ENCODE results near the gene PDE10A.

Gene PDE10A

GRCh38 chr6:165653607-165654006 is 9.4 kb downstream of the PDE10A start:
- H2AFZ ChIP-seq (ENCODE audit: low read length, unreplicated experiment): no peak overlapping the region
- no peaks in the 10 kb centered on the region for H3K36me3 ChIP-seq (ENCODE audit: insufficient read depth, low read length)
- no peaks in the 10 kb centered on the region for H3K4me1 ChIP-seq (ENCODE audit: control insufficient read depth, insufficient read depth, low read length, unreplicated experiment)
- no peaks in the 10 kb centered on the region for H3K79me2 ChIP-seq (ENCODE audit: control insufficient read depth, insufficient read depth, low read length, unreplicated experiment)
- peaks cover 10% of the 10 kb centered on the region; the same call in 1 of the 2 replicates for H3K27me3 ChIP-seq (ENCODE audit: insufficient read depth, low read length)
- H3K27ac ChIP-seq (ENCODE audit: low read depth, low read length): no peak overlapping the region
- H3K4me3 ChIP-seq (ENCODE audit: low read depth, low read length): no peak overlapping the region

DNA sequence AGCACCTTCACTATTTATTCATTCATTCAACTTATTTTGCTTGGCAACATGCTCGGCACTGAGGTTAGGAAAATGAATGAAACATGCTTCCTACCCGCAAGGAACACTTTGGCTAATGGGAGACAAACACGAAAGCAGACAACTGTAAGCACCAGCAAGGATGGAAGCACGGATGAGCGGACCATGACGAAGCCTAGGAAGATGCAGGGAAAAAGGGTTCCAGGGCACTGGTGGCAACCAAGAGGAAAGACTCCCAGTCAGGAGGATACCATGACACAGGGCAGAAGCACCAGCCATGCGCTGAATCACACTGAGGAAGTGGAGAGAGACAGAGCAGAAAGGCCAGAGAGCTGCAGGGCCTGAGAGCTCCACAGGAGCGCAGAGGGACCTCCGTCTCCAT is 9.8 kb downstream of the PDE10A start:
- Histone ChIP-seq H3K4me3 (ENCODE audit: low read depth, low read length) (no peak overlapping the region), H2AFZ (ENCODE audit: low read length, unreplicated experiment) (no peak overlapping the region), H3K27ac (ENCODE audit: low read depth, low read length) (no peak overlapping the region), H3K79me2 (ENCODE audit: control insufficient read depth, insufficient read depth, low read length, unreplicated experiment) (no peaks in the 10 kb centered on the region), H3K4me1 (ENCODE audit: control insufficient read depth, insufficient read depth, low read length, unreplicated experiment) (no peaks in the 10 kb centered on the region), H3K27me3 (ENCODE audit: insufficient read depth, low read length) (peaks cover 10% of the 10 kb centered on the region; the same call in 1 of the 2 replicates), H3K36me3 (ENCODE audit: insufficient read depth, low read length) (no peaks in the 10 kb centered on the region)

GRCh38 chr6:165652766-165653165 is 10.3 kb downstream of the PDE10A start:
- no peaks in the 10 kb centered on the region for H3K4me1 ChIP-seq (ENCODE audit: control insufficient read depth, insufficient read depth, low read length, unreplicated experiment)
- H3K36me3 ChIP-seq (ENCODE audit: insufficient read depth, low read length): no peaks in the 10 kb centered on the region
- no peaks in the 10 kb centered on the region for H3K79me2 ChIP-seq (ENCODE audit: control insufficient read depth, insufficient read depth, low read length, unreplicated experiment)
- H2AFZ ChIP-seq (ENCODE audit: low read length, unreplicated experiment): no peak overlapping the region
- no peak overlapping the region for H3K27ac ChIP-seq (ENCODE audit: low read depth, low read length)
- no peak overlapping the region for H3K4me3 ChIP-seq (ENCODE audit: low read depth, low read length)
- H3K27me3 ChIP-seq (ENCODE audit: insufficient read depth, low read length): peaks cover 6% of the 10 kb centered on the region; the same call in 1 of the 2 replicates

DNA sequence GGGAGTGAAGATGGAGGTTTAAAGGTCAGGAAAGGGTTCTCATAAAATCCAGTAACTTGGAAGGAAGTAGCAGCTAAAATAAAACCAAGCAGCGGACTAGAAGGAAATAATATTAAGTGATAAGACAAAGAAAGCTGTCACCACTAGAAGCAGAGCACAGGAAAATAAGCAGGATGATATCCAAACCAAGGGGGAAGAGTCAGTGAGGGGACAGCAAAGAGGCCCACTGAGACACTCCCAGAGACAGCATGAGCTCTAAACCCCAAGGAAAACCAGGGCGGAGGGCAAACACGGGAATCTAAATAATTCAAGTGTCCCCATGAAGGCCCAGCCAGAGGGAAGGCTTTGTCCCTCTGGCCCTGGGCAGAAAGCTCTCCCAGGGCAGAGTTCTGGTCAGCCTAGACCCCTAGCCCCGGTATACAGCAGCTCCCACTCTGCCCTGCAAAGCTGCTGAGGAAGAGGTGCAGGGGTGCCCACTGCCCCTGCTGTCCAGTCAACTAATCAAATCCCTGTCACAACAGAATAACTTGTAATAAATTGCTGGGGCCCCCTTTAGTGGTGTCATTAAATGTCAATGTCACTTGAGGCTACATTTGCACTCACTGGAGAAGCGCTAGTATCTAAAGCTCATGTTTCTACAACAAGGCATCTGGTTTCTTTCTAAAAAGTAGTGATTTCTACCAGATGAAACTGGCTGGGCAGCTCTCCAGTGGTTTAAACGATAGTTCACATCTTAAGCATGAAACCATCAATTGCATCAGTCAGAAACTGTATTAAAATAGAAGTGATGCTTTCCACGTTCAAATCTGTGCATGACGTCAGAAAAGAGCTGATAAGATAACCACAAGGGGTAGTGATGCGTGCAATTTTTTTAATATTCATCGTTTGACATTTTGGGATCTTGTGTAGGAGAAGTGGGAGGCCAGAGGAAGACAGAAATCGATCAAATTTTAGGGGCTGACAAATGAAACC is 13.6 kb downstream of the PDE10A start:
- H3K36me3 ChIP-seq (ENCODE audit: insufficient read depth, low read length): no peaks in the 10 kb centered on the region
- no peak overlapping the region for H2AFZ ChIP-seq (ENCODE audit: low read length, unreplicated experiment)
- no peaks in the 10 kb centered on the region for H3K4me1 ChIP-seq (ENCODE audit: control insufficient read depth, insufficient read depth, low read length, unreplicated experiment)
- H3K27me3 ChIP-seq (ENCODE audit: insufficient read depth, low read length): no peaks in the 10 kb centered on the region
- no peak overlapping the region for H3K4me3 ChIP-seq (ENCODE audit: low read depth, low read length)
- no peaks in the 10 kb centered on the region for H3K79me2 ChIP-seq (ENCODE audit: control insufficient read depth, insufficient read depth, low read length, unreplicated experiment)
- H3K27ac ChIP-seq (ENCODE audit: low read depth, low read length): no peak overlapping the region

DNA sequence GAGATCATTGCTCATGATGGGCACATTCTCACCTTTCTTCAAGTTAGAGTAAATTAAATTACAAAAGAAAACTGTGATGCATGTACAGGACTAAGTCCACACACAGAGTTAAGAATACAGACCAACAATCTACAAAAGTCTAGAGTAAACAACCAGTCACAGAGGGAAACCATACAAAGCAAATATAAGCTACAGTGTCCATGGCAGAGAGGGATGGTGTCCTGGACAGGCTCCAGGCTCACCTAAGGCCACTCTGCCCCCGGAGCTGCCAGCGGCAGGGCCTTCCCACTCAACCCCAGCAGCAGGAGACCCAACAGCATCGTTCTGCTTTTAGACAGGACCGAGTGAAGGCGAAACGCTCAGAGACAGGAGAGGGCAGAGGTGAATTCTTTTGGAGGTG is 16.0 kb downstream of the PDE10A start:
- H3K4me3 ChIP-seq (ENCODE audit: low read depth, low read length): no peak overlapping the region
- no peak overlapping the region for H2AFZ ChIP-seq (ENCODE audit: low read length, unreplicated experiment)
- H3K27ac ChIP-seq (ENCODE audit: low read depth, low read length): no peak overlapping the region
- no peaks in the 10 kb centered on the region for H3K36me3 ChIP-seq (ENCODE audit: insufficient read depth, low read length)
- H3K27me3 ChIP-seq (ENCODE audit: insufficient read depth, low read length): no peaks in the 10 kb centered on the region
- H3K4me1 ChIP-seq (ENCODE audit: control insufficient read depth, insufficient read depth, low read length, unreplicated experiment): no peaks in the 10 kb centered on the region
- H3K79me2 ChIP-seq (ENCODE audit: control insufficient read depth, insufficient read depth, low read length, unreplicated experiment): no peaks in the 10 kb centered on the region

DNA sequence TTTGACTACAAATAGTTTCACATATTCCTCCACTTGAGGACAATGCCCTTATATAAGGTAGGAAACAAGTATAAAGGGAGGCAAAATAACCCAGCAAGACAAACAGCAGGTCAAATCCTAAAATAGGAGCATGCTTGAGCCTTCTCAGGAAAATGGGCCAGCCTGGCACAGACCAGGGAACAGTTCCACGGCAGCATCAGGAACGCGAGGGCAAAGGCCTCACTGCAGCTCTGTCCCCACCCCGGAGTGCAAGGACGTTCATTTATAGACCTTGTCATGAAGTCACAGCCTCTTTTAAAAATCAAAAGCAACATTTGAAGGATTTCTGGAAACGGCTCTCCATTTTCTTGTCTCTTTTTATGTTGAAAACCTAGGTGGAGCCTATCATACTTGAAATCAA is 17.1 kb downstream of the PDE10A start:
- H2AFZ ChIP-seq (ENCODE audit: low read length, unreplicated experiment): no peak overlapping the region
- H3K36me3 ChIP-seq (ENCODE audit: insufficient read depth, low read length): no peaks in the 10 kb centered on the region
- no peak overlapping the region for H3K27ac ChIP-seq (ENCODE audit: low read depth, low read length)
- H3K4me1 ChIP-seq (ENCODE audit: control insufficient read depth, insufficient read depth, low read length, unreplicated experiment): no peaks in the 10 kb centered on the region
- no peaks in the 10 kb centered on the region for H3K79me2 ChIP-seq (ENCODE audit: control insufficient read depth, insufficient read depth, low read length, unreplicated experiment)
- H3K4me3 ChIP-seq (ENCODE audit: low read depth, low read length): no peak overlapping the region
- H3K27me3 ChIP-seq (ENCODE audit: insufficient read depth, low read length): no peaks in the 10 kb centered on the region

DNA sequence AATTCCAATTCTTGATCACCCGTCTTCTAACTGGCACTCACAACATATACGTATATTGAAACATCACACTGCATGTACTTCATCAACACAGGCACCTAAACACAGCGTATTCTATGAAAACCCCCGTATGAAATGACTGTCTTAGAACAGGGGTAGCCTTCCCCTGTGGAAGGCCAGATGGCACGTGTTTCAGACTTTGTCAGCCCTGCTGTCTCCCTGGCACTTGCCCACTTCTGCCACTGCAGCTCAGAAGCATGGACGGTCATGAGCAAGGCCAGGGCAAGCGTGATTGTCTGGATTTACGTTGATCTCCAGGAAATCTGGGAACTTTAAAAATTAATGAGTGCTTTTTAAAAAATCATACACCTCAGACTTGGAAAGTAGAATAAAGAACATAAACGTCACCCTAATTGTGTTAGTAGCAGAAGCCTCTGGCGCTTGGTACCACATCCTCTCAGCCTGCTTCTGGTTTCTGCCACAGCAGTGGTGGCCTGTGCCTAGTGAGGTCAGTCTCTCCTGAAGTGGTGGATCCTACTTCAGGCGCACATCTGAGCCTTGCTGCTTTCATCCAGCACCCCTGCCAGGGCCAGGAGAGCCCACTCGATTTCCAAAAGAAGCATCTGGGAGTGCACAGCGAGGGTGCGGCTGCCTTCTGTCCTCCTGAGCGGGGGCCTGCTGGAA is 18.3 kb downstream of the PDE10A start:
- H2AFZ ChIP-seq (ENCODE audit: low read length, unreplicated experiment): no peak overlapping the region
- no peaks in the 10 kb centered on the region for H3K36me3 ChIP-seq (ENCODE audit: insufficient read depth, low read length)
- H3K27me3 ChIP-seq (ENCODE audit: insufficient read depth, low read length): no peaks in the 10 kb centered on the region
- H3K4me3 ChIP-seq (ENCODE audit: low read depth, low read length): no peak overlapping the region
- no peaks in the 10 kb centered on the region for H3K4me1 ChIP-seq (ENCODE audit: control insufficient read depth, insufficient read depth, low read length, unreplicated experiment)
- H3K79me2 ChIP-seq (ENCODE audit: control insufficient read depth, insufficient read depth, low read length, unreplicated experiment): no peaks in the 10 kb centered on the region
- no peak overlapping the region for H3K27ac ChIP-seq (ENCODE audit: low read depth, low read length)

- no peaks in the 10 kb centered on the region for H3K79me2 ChIP-seq (ENCODE audit: control insufficient read depth, insufficient read depth, low read length, unreplicated experiment)
- no peak overlapping the region for H3K4me3 ChIP-seq (ENCODE audit: low read depth, low read length)
- H3K27me3 ChIP-seq (ENCODE audit: insufficient read depth, low read length): no peaks in the 10 kb centered on the region
Measured at GRCh38 chr6:165643015-165643414, 20.0 kb downstream of the PDE10A start.

GRCh38 chr6:165641672-165642156 is 21.3 kb downstream of the PDE10A start:
- H3K4me3 ChIP-seq (ENCODE audit: low read depth, low read length): no peak overlapping the region
- no peaks in the 10 kb centered on the region for H3K4me1 ChIP-seq (ENCODE audit: control insufficient read depth, insufficient read depth, low read length, unreplicated experiment)
- H3K27ac ChIP-seq (ENCODE audit: low read depth, low read length): no peak overlapping the region

More at GRCh38 chr6:165643015-165643414, 20.0 kb downstream of the PDE10A start:
- no peaks in the 10 kb centered on the region for H3K36me3 ChIP-seq (ENCODE audit: insufficient read depth, low read length)
- no peaks in the 10 kb centered on the region for H3K4me1 ChIP-seq (ENCODE audit: control insufficient read depth, insufficient read depth, low read length, unreplicated experiment)
- no peak overlapping the region for H3K27ac ChIP-seq (ENCODE audit: low read depth, low read length)
- H2AFZ ChIP-seq (ENCODE audit: low read length, unreplicated experiment): no peak overlapping the region

GRCh38 chr6:165640806-165641205 is 22.2 kb downstream of the PDE10A start:
- Histone ChIP-seq H3K4me1 (ENCODE audit: control insufficient read depth, insufficient read depth, low read length, unreplicated experiment) (no peaks in the 10 kb centered on the region), H2AFZ (ENCODE audit: low read length, unreplicated experiment) (no peak overlapping the region), H3K27me3 (ENCODE audit: insufficient read depth, low read length) (no peaks in the 10 kb centered on the region), H3K79me2 (ENCODE audit: control insufficient read depth, insufficient read depth, low read length, unreplicated experiment) (no peaks in the 10 kb centered on the region), H3K27ac (ENCODE audit: low read depth, low read length) (no peak overlapping the region), H3K36me3 (ENCODE audit: insufficient read depth, low read length) (no peaks in the 10 kb centered on the region), H3K4me3 (ENCODE audit: low read depth, low read length) (no peak overlapping the region)

More at GRCh38 chr6:165641672-165642156, 21.3 kb downstream of the PDE10A start:
- H3K27me3 ChIP-seq (ENCODE audit: insufficient read depth, low read length): no peaks in the 10 kb centered on the region
- no peaks in the 10 kb centered on the region for H3K36me3 ChIP-seq (ENCODE audit: insufficient read depth, low read length)
- H2AFZ ChIP-seq (ENCODE audit: low read length, unreplicated experiment): no peak overlapping the region
- H3K79me2 ChIP-seq (ENCODE audit: control insufficient read depth, insufficient read depth, low read length, unreplicated experiment): no peaks in the 10 kb centered on the region

Measured in ACC112 (cell line).